CD8-positive, alpha-beta memory T cell (primary cell): ENCODE data around the gene QPRT. TPM values are rescaled to one million over a fixed set of nuclear protein-coding genes. Genes with fewer than 3 reads are reported as not detected.

ENCODE experiments used
- CTCF ChIA-PET: fragments of 350-600 bp; sonication (Branson Sonifier 250); formaldehyde crosslinking; loops from one replicate; lab custom pipeline; 2021; ENCODE audit warnings: antibody characterized with exemption; lab: Charles Lee
- POLR2A ChIA-PET: fragments of 350-600 bp; sonication (Branson Sonifier 250); formaldehyde crosslinking; loops from one replicate; lab custom pipeline; 2021; ENCODE audit warnings: antibody characterized with exemption; lab: Charles Lee
- DNase-seq, 5 donors: peaks; one replicate each; pipeline versions ENCODE4 v3.0.0 to v3.0.0-alpha.2; 2020 to 2022; ENCODE audit warnings: mixed read lengths in 1 of 5
- H3K27ac ChIP-seq: one replicate; pipeline ENCODE4 v1.7.0; 2013; ENCODE audit warnings: low read depth, mild to moderate bottlenecking, low read length, moderate library complexity
- H3K27me3 ChIP-seq: 2 replicates; pipeline ENCODE4 v1.7.0; 2013; ENCODE audit warnings: low read length, mild to moderate bottlenecking; ENCODE audit not compliant: insufficient read depth, poor library complexity, severe bottlenecking
- H3K36me3 ChIP-seq: 2 replicates; pipeline ENCODE4 v1.7.0; 2013; ENCODE audit warnings: mild to moderate bottlenecking, low read length, moderate library complexity; ENCODE audit not compliant: insufficient read depth
- H3K4me1 ChIP-seq: 2 replicates; pipeline ENCODE4 v1.7.0; 2013; ENCODE audit warnings: mild to moderate bottlenecking, low read length, moderate library complexity; ENCODE audit not compliant: insufficient read depth
- H3K4me3 ChIP-seq: 2 replicates; pipeline ENCODE4 v1.7.0; 2013; ENCODE audit warnings: mild to moderate bottlenecking, low read length
- H3K9me3 ChIP-seq: 2 replicates; pipeline ENCODE4 v1.7.0; 2013; ENCODE audit warnings: mild to moderate bottlenecking, low read length
- H3K27ac Mint-ChIP-seq, 8 donors: one replicate each; pipeline ENCODE4 v1.8.0; 2020 to 2021; ENCODE audit warnings: mixed read lengths in 8 of 8, mild to moderate bottlenecking in 6 of 8, inconsistent platforms in 3 of 8, moderate library complexity in 3 of 8
- H3K27me3 Mint-ChIP-seq, 2 donors: one replicate each; pipeline ENCODE4 v1.8.0; 2020 to 2021; ENCODE audit warnings: mixed read lengths in 2 of 2, mild to moderate bottlenecking in 1 of 2, moderate library complexity in 1 of 2
- H3K36me3 Mint-ChIP-seq, 3 donors: one replicate each; pipeline ENCODE4 v1.8.0; 2020 to 2021; ENCODE audit warnings: mixed read lengths in 3 of 3, inconsistent platforms in 1 of 3, mild to moderate bottlenecking in 1 of 3
- H3K4me1 Mint-ChIP-seq, 3 donors: one replicate each; pipeline ENCODE4 v1.8.0; 2020 to 2021; ENCODE audit warnings: mixed read lengths in 3 of 3, inconsistent platforms in 1 of 3, mild to moderate bottlenecking in 1 of 3
- H3K4me3 Mint-ChIP-seq, 7 donors: one replicate each; pipeline ENCODE4 v1.8.0; 2020 to 2021; ENCODE audit warnings: mixed read lengths in 7 of 7, mild to moderate bottlenecking in 6 of 7, moderate library complexity in 4 of 7, inconsistent platforms in 2 of 7
- H3K9me3 Mint-ChIP-seq, 5 donors: one replicate each; pipeline ENCODE4 v1.8.0; 2020 to 2022; ENCODE audit warnings: mixed read lengths in 5 of 5, mild to moderate bottlenecking in 3 of 5, moderate library complexity in 2 of 5, inconsistent platforms in 1 of 5
- polyA plus RNA-seq: library from polyadenylated mRNA; unstranded; fragments of 300-500 nt; fragmentation: Illumina TruSeq; gene quantifications from one replicate; pipeline ENCODE4 v1.2.3, GENCODE V29; 2021
- total RNA-seq, 2 experiments: library from RNA; stranded (reverse); gene quantifications; one replicate each; pipeline ENCODE4 v1.2.3, GENCODE V29; 2021

The QPRT gene
- total and polyA plus RNA-seq, 3 experiments from 2014 or later, result 0.74 to 3.5 (median 3.0) TPM

GRCh38 chr16:29644338-29644857 lies 34.6 kb upstream of the QPRT start:
- H3K4me1 Mint-ChIP-seq, result peaks cover 25 to 28% (median 27%) of the 10 kb centered on the region in 3 donors
- H3K4me3 ChIP-seq, result no peak overlapping the region
- no peak overlapping the region for H3K4me3 Mint-ChIP-seq
- peak in 1 of 5 donors; percentile 11 for DNase-seq
- peaks cover 23% of the 10 kb centered on the region for H3K4me1 ChIP-seq
- no peak overlapping the region for H3K27ac ChIP-seq
- POLR2A ChIA-PET, result no interaction called here
- no peaks in the 10 kb centered on the region for H3K9me3 ChIP-seq
- CTCF ChIA-PET, result no interaction called here
- peak overlapping the region in 3 of 8 donors; percentile 9 to 95 (median 30) for H3K27ac Mint-ChIP-seq
- H3K9me3 Mint-ChIP-seq, result no peaks in the 10 kb centered on the region
- H3K36me3 Mint-ChIP-seq, result no peaks in the 10 kb centered on the region
- no peaks in the 10 kb centered on the region for H3K36me3 ChIP-seq
- no peaks in the 10 kb centered on the region for H3K27me3 Mint-ChIP-seq
- H3K27me3 ChIP-seq, result no peaks in the 10 kb centered on the region

- Mint-ChIP-seq H3K9me3 (no peaks in the 10 kb centered on the region), H3K4me3 (no peak overlapping the region), H3K4me1 (peaks cover 27 to 31% (median 28%) of the 10 kb centered on the region in 3 donors), H3K27me3 (no peaks in the 10 kb centered on the region), H3K27ac (peak overlapping the region in 3 of 8 donors; percentile 1 to 48 (median 21)), H3K36me3 (no peaks in the 10 kb centered on the region)
- Histone ChIP-seq H3K36me3 (no peaks in the 10 kb centered on the region), H3K4me3 (no peak overlapping the region), H3K4me1 (peaks cover 23% of the 10 kb centered on the region), H3K27me3 (no peaks in the 10 kb centered on the region), H3K27ac (no peak overlapping the region), H3K9me3 (no peaks in the 10 kb centered on the region)
- CTCF ChIA-PET, result no interaction called here
- POLR2A ChIA-PET, result interaction anchor here (1.2 kb wide), 1 partner anchor 21 kb away, joined by 4 read pairs; no protein-coding TSS in a partner anchor
- peak in 1 of 5 donors; percentile 1 for DNase-seq
Measured at GRCh38 chr16:29644973-29645693, 33.8 kb upstream of the QPRT start.

GRCh38 chr16:29645694-29646187 lies 33.2 kb upstream of the QPRT start:
- Mint-ChIP-seq H3K9me3 (no peaks in the 10 kb centered on the region), H3K27ac (peak overlapping the region in 3 of 8 donors; percentile 1 to 46 (median 45)), H3K36me3 (no peaks in the 10 kb centered on the region), H3K4me1 (peaks cover 21 to 25% (median 24%) of the 10 kb centered on the region in 3 donors), H3K27me3 (no peaks in the 10 kb centered on the region), H3K4me3 (no peak overlapping the region)
- peaks cover 19% of the 10 kb centered on the region for H3K4me1 ChIP-seq
- H3K36me3 ChIP-seq, result no peaks in the 10 kb centered on the region
- no peaks in the 10 kb centered on the region for H3K27me3 ChIP-seq
- DNase-seq, result peak in 1 of 5 donors; percentile 33
- H3K4me3 ChIP-seq, result no peak overlapping the region
- H3K27ac ChIP-seq, result no peak overlapping the region
- no peaks in the 10 kb centered on the region for H3K9me3 ChIP-seq
- ChIA-PET POLR2A (interaction anchor here (1.2 kb wide), 1 partner anchor 20 kb away, joined by 4 read pairs; no protein-coding TSS in a partner anchor), CTCF (no interaction called here)

- Mint-ChIP-seq H3K27me3 (no peaks in the 10 kb centered on the region), H3K4me3 (no peak overlapping the region), H3K27ac (no peak overlapping the region), H3K9me3 (no peaks in the 10 kb centered on the region), H3K36me3 (no peaks in the 10 kb centered on the region), H3K4me1 (peaks cover 9 to 13% (median 12%) of the 10 kb centered on the region in 3 donors)
- Histone ChIP-seq H3K9me3 (no peaks in the 10 kb centered on the region), H3K27ac (no peak overlapping the region), H3K4me3 (no peak overlapping the region), H3K36me3 (no peaks in the 10 kb centered on the region), H3K27me3 (no peaks in the 10 kb centered on the region), H3K4me1 (peaks cover 7% of the 10 kb centered on the region)
- DNase-seq, result peak in 1 of 5 donors; percentile 6
- ChIA-PET CTCF (no interaction called here), POLR2A (no interaction called here)
Measured at GRCh38 chr16:29646947-29647346, 32.0 kb upstream of the QPRT start.

GRCh38 chr16:29649588-29650494 lies 29.1 kb upstream of the QPRT start:
- Mint-ChIP-seq H3K4me3 (no peak overlapping the region), H3K4me1 (peaks cover 5 to 9% (median 9%) of the 10 kb centered on the region in 3 donors), H3K27me3 (no peaks in the 10 kb centered on the region), H3K36me3 (no peaks in the 10 kb centered on the region), H3K27ac (peak overlapping the region in 2 of 8 donors; percentile 22 to 29), H3K9me3 (no peaks in the 10 kb centered on the region)
- no peak for DNase-seq
- Histone ChIP-seq H3K36me3 (no peaks in the 10 kb centered on the region), H3K9me3 (no peaks in the 10 kb centered on the region), H3K4me3 (no peak overlapping the region), H3K27me3 (no peaks in the 10 kb centered on the region), H3K27ac (no peak overlapping the region), H3K4me1 (peaks cover 7% of the 10 kb centered on the region)
- ChIA-PET POLR2A (interaction anchor here (0.7 kb wide), 2 partner anchors 9 to 26 kb away, joined by 5 to 6 read pairs; no protein-coding TSS in a partner anchor), CTCF (interaction anchor here (0.7 kb wide), 1 partner anchor 690 kb away, joined by 3 read pairs; no protein-coding TSS in a partner anchor)

- CTCF ChIA-PET, result interaction anchor here (1.2 kb wide), 1 partner anchor 49 kb away, joined by 3 read pairs; no protein-coding TSS in a partner anchor
- no peak overlapping the region for H3K4me3 Mint-ChIP-seq
- H3K9me3 Mint-ChIP-seq, result no peaks in the 10 kb centered on the region
- H3K27ac Mint-ChIP-seq, result no peak overlapping the region
- H3K27me3 Mint-ChIP-seq, result no peaks in the 10 kb centered on the region
- Histone ChIP-seq H3K4me1 (peaks cover 1% of the 10 kb centered on the region), H3K4me3 (no peak overlapping the region), H3K36me3 (no peaks in the 10 kb centered on the region), H3K27me3 (no peaks in the 10 kb centered on the region), H3K9me3 (no peaks in the 10 kb centered on the region), H3K27ac (no peak overlapping the region)
- POLR2A ChIA-PET, result interaction anchor here (0.6 to 0.7 kb wide), 2 partner anchors 27 to 141 kb away, joined by 3 to 4 read pairs; no protein-coding TSS in a partner anchor
- DNase-seq, result no peak
- peaks cover under 1 to 7% (median 5%) of the 10 kb centered on the region in 3 donors for H3K4me1 Mint-ChIP-seq
- H3K36me3 Mint-ChIP-seq, result no peaks in the 10 kb centered on the region
Measured at GRCh38 chr16:29650771-29651170, 28.2 kb upstream of the QPRT start.

GRCh38 chr16:29651774-29652349 lies 27.1 kb upstream of the QPRT start:
- CTCF ChIA-PET, result interaction anchor here (1.2 kb wide), 1 partner anchor 48 kb away, joined by 3 read pairs; no protein-coding TSS in a partner anchor
- H3K27ac ChIP-seq, result no peak overlapping the region
- Mint-ChIP-seq H3K27ac (no peak overlapping the region), H3K4me1 (peaks cover 4 to 9% (median 4%) of the 10 kb centered on the region in 3 donors), H3K36me3 (peaks cover 0 to 2% (median 0%) of the 10 kb centered on the region in 3 donors), H3K4me3 (no peak overlapping the region), H3K9me3 (no peaks in the 10 kb centered on the region), H3K27me3 (no peaks in the 10 kb centered on the region)
- H3K4me3 ChIP-seq, result no peak overlapping the region
- no peak for DNase-seq
- POLR2A ChIA-PET, result no interaction called here
- no peaks in the 10 kb centered on the region for H3K9me3 ChIP-seq
- H3K27me3 ChIP-seq, result no peaks in the 10 kb centered on the region
- H3K4me1 ChIP-seq, result no peaks in the 10 kb centered on the region
- no peaks in the 10 kb centered on the region for H3K36me3 ChIP-seq
